LNCAP (cell line): ENCODE results near the gene SRP9.

ENCODE experiments used
- TF ChIP-seq, protein P1 (sequence below): fragments of 450-650 bp; IDR thresholded peaks from 2 replicates; pipeline ENCODE4 v1.5.1; 2017; ENCODE audit warnings: mild to moderate bottlenecking

The SRP9 gene

DNA sequence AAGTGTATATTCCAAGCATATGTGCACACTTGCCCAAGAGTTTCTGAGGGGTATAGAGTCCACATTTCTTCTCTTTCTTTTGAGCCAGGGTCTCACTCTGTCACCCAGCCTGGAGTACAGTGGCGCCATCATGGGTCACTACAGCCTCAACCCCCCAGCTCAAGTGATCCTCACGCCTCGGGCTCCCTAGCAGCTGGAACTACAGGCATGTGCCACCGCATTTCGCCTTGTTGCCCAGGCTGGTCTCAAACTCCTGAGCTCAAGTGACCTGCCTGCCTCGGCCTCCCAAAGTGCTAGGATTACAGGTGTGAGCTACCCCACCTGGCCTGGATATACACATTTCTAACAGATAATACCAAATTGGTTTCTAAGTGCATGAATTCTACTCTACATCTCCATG is 17.1 kb upstream of the SRP9 start:
- TF ChIP-seq, protein P1, sequence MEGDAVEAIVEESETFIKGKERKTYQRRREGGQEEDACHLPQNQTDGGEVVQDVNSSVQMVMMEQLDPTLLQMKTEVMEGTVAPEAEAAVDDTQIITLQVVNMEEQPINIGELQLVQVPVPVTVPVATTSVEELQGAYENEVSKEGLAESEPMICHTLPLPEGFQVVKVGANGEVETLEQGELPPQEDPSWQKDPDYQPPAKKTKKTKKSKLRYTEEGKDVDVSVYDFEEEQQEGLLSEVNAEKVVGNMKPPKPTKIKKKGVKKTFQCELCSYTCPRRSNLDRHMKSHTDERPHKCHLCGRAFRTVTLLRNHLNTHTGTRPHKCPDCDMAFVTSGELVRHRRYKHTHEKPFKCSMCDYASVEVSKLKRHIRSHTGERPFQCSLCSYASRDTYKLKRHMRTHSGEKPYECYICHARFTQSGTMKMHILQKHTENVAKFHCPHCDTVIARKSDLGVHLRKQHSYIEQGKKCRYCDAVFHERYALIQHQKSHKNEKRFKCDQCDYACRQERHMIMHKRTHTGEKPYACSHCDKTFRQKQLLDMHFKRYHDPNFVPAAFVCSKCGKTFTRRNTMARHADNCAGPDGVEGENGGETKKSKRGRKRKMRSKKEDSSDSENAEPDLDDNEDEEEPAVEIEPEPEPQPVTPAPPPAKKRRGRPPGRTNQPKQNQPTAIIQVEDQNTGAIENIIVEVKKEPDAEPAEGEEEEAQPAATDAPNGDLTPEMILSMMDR: no peak

DNA sequence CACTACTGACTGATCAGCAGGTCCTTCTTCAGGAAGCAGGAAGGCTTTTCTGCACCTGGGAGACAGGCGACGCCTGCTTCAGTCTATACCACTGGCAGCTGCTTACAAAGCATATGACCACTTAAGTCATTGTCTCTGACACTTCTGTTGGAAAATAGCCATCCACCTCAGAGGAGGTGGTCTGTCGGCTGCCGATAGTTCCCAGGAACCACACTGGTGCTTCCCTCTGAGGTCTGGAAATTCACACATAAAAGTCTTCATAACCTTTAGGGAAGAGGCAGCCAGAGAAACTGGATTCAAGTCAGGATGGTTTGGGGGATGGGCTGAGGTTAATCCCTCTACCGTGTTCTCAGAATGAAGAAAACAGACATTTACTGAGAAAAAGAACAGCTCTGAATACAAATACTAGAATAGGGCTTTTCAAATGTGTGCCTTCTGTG is 15.6 kb upstream of the SRP9 start:
- TF ChIP-seq, protein P1: no peak

DNA sequence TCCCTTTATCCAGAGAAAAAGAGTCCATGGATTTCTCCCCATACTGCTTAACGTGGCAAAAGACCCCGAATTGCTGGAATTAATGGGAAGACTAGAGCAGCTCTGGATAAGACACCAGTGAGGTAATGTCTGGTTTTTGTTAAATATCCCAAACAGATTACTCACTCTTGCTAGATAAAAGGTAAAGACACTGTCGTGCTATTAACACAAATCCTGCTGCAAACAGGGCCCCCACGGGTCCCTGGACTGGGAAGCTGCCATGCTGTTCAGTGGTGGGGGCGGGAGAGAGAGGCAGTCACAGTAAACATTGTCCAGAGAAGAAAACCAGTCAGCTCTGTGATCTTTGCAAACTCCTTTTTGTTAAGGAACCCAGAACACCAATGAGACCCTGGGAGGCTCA is 15.2 kb upstream of the SRP9 start:
- TF ChIP-seq, protein P1: no peak

DNA sequence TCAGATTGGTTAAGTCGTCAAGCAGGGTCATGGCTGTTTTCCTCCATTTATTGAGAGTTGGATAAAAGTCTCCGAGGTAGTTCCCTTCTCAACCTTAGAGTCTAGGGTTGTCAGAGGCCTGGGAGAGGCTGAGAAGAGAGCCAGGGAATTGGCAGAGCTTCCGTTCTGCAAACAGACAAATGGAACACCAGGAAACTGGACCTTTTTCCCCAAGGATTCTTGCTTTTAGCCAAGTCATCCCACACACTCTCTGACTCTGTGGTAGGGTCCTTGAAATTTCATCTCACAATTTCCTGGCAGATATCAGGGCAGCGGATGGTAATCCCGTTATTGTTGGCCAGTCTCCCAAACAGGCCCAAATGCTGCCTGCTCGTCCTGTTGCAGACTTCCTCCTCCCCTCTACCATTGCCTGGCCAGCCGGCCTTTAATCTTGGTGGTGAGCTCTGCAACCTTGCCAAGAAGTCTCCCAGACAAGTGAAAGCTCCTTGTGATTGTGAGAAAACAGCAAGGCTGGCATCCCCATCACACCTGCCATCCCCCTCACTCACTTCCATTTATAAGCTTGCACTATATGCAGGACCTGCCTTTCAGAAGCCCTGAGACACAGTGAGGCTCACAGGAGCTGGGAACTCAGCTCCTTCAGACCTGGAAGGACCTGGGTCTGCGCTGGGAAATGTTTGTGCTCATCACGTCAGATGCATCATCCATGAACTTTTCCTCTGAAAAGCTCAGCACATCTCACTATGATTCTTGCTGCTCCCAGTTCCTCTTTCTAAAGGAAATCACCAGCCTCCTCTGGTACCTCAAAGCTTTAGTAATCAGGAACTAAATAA is 13.7 kb upstream of the SRP9 start:
- TF ChIP-seq, protein P1: no peak

DNA sequence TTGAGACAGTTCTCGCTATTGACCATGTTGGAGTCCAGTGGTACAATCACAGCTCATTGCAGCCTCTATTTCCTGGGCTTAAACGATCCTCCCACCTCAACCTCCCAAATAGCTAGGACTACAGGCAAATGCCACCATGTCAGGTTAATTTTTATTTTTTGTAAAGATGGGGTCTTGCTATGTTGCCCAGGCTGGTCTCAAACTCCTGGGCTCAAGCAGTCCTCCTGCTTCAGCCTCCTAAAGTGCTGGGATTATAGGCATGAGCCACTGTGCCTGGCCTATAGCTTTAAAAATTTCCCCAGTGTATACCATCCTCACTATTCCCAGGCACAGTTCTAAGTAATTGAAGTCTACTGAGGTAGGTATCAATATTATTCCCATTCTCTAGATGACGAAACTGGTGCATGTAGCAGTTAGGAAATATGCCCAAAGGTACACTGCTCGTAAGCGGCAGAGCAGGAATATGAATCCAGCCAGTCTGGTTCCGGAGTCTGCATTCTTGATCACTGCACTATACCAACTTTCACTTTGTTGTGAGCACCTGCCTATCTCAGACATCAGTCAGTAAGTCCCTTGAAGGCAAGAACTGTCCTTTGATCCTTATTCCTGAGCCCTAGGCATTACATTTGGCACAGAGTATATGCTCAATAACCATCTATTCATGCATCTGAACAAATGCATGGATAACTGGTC is 11.5 kb upstream of the SRP9 start:
- TF ChIP-seq, protein P1: no peak

DNA sequence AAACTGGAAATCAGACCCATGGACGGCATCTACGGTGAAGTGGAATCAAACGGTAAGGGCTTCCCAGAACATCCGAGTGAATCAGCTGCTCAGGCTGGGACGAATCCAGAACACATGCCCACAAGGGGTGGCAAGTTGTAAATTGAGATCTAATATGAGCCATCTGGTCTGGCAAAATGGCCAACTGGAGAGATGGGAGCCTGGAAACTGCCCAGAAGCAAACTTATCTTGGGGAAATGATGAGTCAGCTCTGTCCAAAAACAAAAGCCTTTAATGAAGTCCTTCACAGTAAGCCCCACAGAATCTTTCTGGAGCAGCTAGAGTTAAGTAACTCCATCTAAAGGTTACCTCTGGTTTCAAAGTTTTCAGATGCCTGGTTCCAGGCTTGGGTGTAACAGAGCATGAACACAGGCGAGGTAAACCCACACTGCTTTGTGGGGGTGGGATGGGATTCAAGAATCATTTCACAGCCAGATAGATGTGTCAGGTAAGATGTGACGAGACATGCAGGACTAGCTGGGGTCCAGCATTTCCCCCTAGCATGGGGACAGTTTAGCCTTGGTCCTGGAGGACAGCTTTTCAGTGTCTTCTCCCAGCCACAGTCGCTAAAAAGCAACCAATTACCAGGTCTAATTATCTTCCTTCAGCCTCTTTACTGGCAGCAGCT is 10.5 kb upstream of the SRP9 start:
- TF ChIP-seq, protein P1: no peak

DNA sequence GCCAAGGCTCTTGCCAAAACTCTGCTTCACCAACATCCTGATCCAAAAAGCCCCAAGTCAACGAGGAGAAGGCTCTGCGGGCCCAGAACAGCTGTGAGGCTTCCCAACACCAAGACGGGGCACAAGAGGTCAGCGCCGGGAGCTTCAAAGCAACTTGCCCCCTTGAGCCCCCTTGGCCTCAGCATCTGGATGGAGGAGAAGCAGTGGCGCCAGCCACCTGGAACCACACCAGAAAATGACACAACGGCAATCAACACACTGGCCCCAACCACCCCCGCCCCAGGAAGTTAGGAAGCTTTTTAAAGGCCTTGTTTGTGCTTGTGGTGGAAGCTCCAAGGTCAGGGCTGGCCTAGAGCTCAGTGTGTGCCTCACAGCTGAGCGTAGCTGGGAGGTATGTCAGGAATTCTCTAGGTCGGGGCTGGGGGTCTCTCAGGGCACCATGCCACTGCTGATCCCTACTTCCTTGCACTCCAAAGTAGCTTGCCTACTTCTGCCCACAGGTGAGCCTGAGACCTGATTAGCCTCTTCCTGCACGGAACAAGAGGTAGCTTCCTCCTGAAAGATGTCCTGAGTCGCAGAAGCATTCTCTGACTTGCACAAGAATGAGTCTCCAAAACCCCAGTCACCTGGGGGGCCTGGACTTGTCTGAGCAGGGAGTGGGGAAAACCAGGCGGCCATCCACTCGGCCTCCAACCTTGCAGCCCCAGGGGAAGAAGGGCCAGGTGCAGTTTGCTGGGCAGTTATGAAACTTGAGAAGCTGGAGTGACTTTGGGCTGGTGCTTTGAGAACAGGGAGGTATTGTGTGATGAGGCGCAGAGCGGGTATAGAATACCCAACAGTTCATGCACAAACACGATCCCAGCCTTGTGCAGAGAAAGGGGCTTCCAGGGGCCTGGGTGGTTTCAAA is 9.7 kb upstream of the SRP9 start:
- TF ChIP-seq, protein P1: no peak
